ACC112 (cell line): ENCODE measurements around the gene TASP1.

Experiments used
- H2AFZ ChIP-seq: fragments of 200-600 bp; sonication (generic); one replicate; pipeline ENCODE4 v1.6.0; 2017; ENCODE audit warnings: antibody characterized with exemption, low read length; ENCODE audit not compliant: unreplicated experiment
- H3K27ac ChIP-seq: fragments of 200-600 bp; sonication (generic); 2 replicates; pipeline ENCODE4 v1.5.1; 2014; ENCODE audit warnings: low read depth, mild to moderate bottlenecking, antibody characterized with exemption, low read length, moderate library complexity
- H3K27me3 ChIP-seq: fragments of 200-600 bp; sonication (generic); 2 replicates; pipeline ENCODE4 v1.6.1; 2014; ENCODE audit warnings: mild to moderate bottlenecking, antibody characterized with exemption, low read length, moderate library complexity, mixed read lengths; ENCODE audit not compliant: insufficient read depth
- H3K36me3 ChIP-seq: fragments of 200-600 bp; sonication (generic); 2 replicates; pipeline ENCODE4 v1.6.1; 2016; ENCODE audit warnings: mild to moderate bottlenecking, antibody characterized with exemption, low read length, moderate library complexity, mixed read lengths; ENCODE audit not compliant: insufficient read depth
- H3K4me1 ChIP-seq: fragments of 200-600 bp; sonication (generic); one replicate; pipeline ENCODE4 v1.6.1; 2016; ENCODE audit warnings: low read length, mixed read lengths; ENCODE audit not compliant: insufficient read depth, unreplicated experiment, control insufficient read depth
- H3K4me3 ChIP-seq: fragments of 200-600 bp; sonication (generic); 2 replicates; pipeline ENCODE4 v1.5.1; 2014; ENCODE audit warnings: mild to moderate bottlenecking, low read depth, low read length
- H3K79me2 ChIP-seq: fragments of 200-600 bp; sonication (generic); one replicate; pipeline ENCODE4 v1.6.0; 2016; ENCODE audit warnings: low read length; ENCODE audit not compliant: control insufficient read depth, unreplicated experiment, insufficient read depth

Gene TASP1

GRCh38 chr20:13535627-13536026 lies 103.1 kb downstream of the TASP1 start:
- H3K36me3 ChIP-seq = no peaks in the 10 kb centered on the region
- no peaks in the 10 kb centered on the region for H3K27me3 ChIP-seq
- no peaks in the 10 kb centered on the region for H3K79me2 ChIP-seq
- H3K27ac ChIP-seq = no peak overlapping the region
- H3K4me3 ChIP-seq = no peak overlapping the region
- no peaks in the 10 kb centered on the region for H3K4me1 ChIP-seq
- no peak overlapping the region for H2AFZ ChIP-seq

GRCh38 chr20:13533946-13534345 lies 104.8 kb downstream of the TASP1 start:
- H3K4me3 ChIP-seq = no peak overlapping the region
- H3K27ac ChIP-seq = no peak overlapping the region
- H3K79me2 ChIP-seq = no peaks in the 10 kb centered on the region
- no peak overlapping the region for H2AFZ ChIP-seq
- H3K27me3 ChIP-seq = no peaks in the 10 kb centered on the region
- no peaks in the 10 kb centered on the region for H3K36me3 ChIP-seq
- no peaks in the 10 kb centered on the region for H3K4me1 ChIP-seq

- Histone ChIP-seq H3K27ac (no peak overlapping the region), H3K4me3 (no peak overlapping the region), H3K79me2 (no peaks in the 10 kb centered on the region), H3K4me1 (peaks cover 10% of the 10 kb centered on the region), H2AFZ (no peak overlapping the region), H3K27me3 (no peaks in the 10 kb centered on the region), H3K36me3 (no peaks in the 10 kb centered on the region)
Observed at GRCh38 chr20:13530146-13530545, 108.6 kb downstream of the TASP1 start.

GRCh38 chr20:13526551-13526950 lies 112.2 kb downstream of the TASP1 start:
- Histone ChIP-seq H3K27ac (no peak overlapping the region), H3K4me1 (peaks cover 16% of the 10 kb centered on the region), H3K79me2 (no peaks in the 10 kb centered on the region), H2AFZ (no peak overlapping the region), H3K27me3 (no peaks in the 10 kb centered on the region), H3K36me3 (no peaks in the 10 kb centered on the region), H3K4me3 (no peak overlapping the region)

- H3K27ac ChIP-seq = peak overlapping the region; percentile 70
- H2AFZ ChIP-seq = no peak overlapping the region
- H3K36me3 ChIP-seq = no peaks in the 10 kb centered on the region
- H3K4me3 ChIP-seq = no peak overlapping the region
- peaks cover 16% of the 10 kb centered on the region for H3K4me1 ChIP-seq
- no peaks in the 10 kb centered on the region for H3K27me3 ChIP-seq
- no peaks in the 10 kb centered on the region for H3K79me2 ChIP-seq
Observed at GRCh38 chr20:13525225-13525940, 113.3 kb downstream of the TASP1 start.

GRCh38 chr20:13524339-13524738 lies 114.4 kb downstream of the TASP1 start:
- Histone ChIP-seq H3K4me3 (no peak overlapping the region), H3K36me3 (no peaks in the 10 kb centered on the region), H3K4me1 (peaks cover 16% of the 10 kb centered on the region), H3K79me2 (no peaks in the 10 kb centered on the region), H2AFZ (no peak overlapping the region), H3K27me3 (no peaks in the 10 kb centered on the region), H3K27ac (peak overlapping the region; percentile 66)

- Histone ChIP-seq H3K27me3 (no peaks in the 10 kb centered on the region), H3K36me3 (peaks cover 3% of the 10 kb centered on the region; the same call in 1 of the 2 replicates), H3K4me3 (no peak overlapping the region), H3K27ac (no peak overlapping the region), H2AFZ (no peak overlapping the region), H3K4me1 (no peaks in the 10 kb centered on the region), H3K79me2 (no peaks in the 10 kb centered on the region)
Observed at GRCh38 chr20:13517831-13518230, 120.9 kb downstream of the TASP1 start.

- no peak overlapping the region for H3K27ac ChIP-seq
Observed at GRCh38 chr20:13515796-13516558, 122.8 kb downstream of the TASP1 start.

GRCh38 chr20:13515291-13515690 lies 123.4 kb downstream of the TASP1 start:
- Histone ChIP-seq H3K36me3 (peaks cover 3% of the 10 kb centered on the region; the same call in 1 of the 2 replicates), H3K27me3 (no peaks in the 10 kb centered on the region), H2AFZ (no peak overlapping the region), H3K4me1 (no peaks in the 10 kb centered on the region), H3K79me2 (no peaks in the 10 kb centered on the region), H3K4me3 (no peak overlapping the region), H3K27ac (no peak overlapping the region)

More at GRCh38 chr20:13515796-13516558, 122.8 kb downstream of the TASP1 start:
- Histone ChIP-seq H3K36me3 (peaks cover 3% of the 10 kb centered on the region; the same call in 1 of the 2 replicates), H3K79me2 (no peaks in the 10 kb centered on the region), H3K4me1 (no peaks in the 10 kb centered on the region), H3K27me3 (no peaks in the 10 kb centered on the region), H2AFZ (no peak overlapping the region), H3K4me3 (no peak overlapping the region)

- Histone ChIP-seq H2AFZ (no peak overlapping the region), H3K36me3 (peaks cover 3% of the 10 kb centered on the region), H3K4me1 (no peaks in the 10 kb centered on the region), H3K27ac (no peak overlapping the region), H3K27me3 (no peaks in the 10 kb centered on the region), H3K4me3 (no peak overlapping the region), H3K79me2 (no peaks in the 10 kb centered on the region)
Observed at GRCh38 chr20:13510837-13511488, 127.8 kb downstream of the TASP1 start.
